Panc1 (cell line): ENCODE results near the gene LRRC46. TPM values are rescaled to one million over a fixed set of nuclear protein-coding genes. Genes with fewer than 3 reads are reported as not detected.

Experiments used
- ATAC-seq: fragments of 200-7000 bp; cut with Tn5 transposase; 2 replicates; pipeline ENCODE4 v1.9.1; 2020; ENCODE audit warnings: mild to moderate bottlenecking, moderate library complexity
- BruUV-seq: library from RNA; stranded (reverse); fragments of 400-500 nt; replicated peaks from 2 replicates; lab custom pipeline; 2021; lab: Mats Ljungman, UMichigan
- CTCF ChIA-PET: fragments of 300-600 bp; sonication (Branson Sonifier 250); formaldehyde crosslinking; loops from one replicate; lab custom pipeline; 2022; ENCODE audit warnings: antibody characterized with exemption; lab: Charles Lee
- POLR2A ChIA-PET: fragments of 300-600 bp; sonication (Branson Sonifier 250); formaldehyde crosslinking; loops from one replicate; lab custom pipeline; 2022; ENCODE audit warnings: antibody characterized with exemption; lab: Charles Lee
- DNase-seq: peaks from one replicate; pipeline ENCODE4 v3.0.0-alpha.2; 2010; ENCODE audit warnings: low read depth, low spot score
- H3K27ac ChIP-seq: 2 replicates; pipeline ENCODE4 v1.5.1; 2011; ENCODE audit warnings: mild to moderate bottlenecking, low read length, inconsistent platforms
- H3K27me3 ChIP-seq: fragments of 200-500 bp; sonication (Bioruptor generic); 2 replicates; pipeline ENCODE4 v1.6.0; 2014; ENCODE audit warnings: low read length, inconsistent platforms; ENCODE audit not compliant: control insufficient read depth, insufficient read depth
- H3K36me3 ChIP-seq: fragments of 200-500 bp; sonication (Bioruptor generic); 2 replicates; pipeline ENCODE4 v1.5.1; 2014; ENCODE audit warnings: inconsistent platforms, mild to moderate bottlenecking, low read length, moderate library complexity; ENCODE audit not compliant: control insufficient read depth, insufficient read depth
- H3K4me1 ChIP-seq: 2 replicates; pipeline ENCODE4 v1.5.1; 2011; ENCODE audit warnings: inconsistent platforms, mild to moderate bottlenecking, low read length, moderate library complexity; ENCODE audit not compliant: control insufficient read depth, insufficient read depth
- H3K4me3 ChIP-seq, 2 experiments: 2 replicates each; pipeline ENCODE4 v1.5.1; 2011 to 2012; ENCODE audit warnings: low read depth in 2 of 2, low read length in 2 of 2, mild to moderate bottlenecking in 2 of 2, inconsistent platforms in 1 of 2, moderate library complexity in 1 of 2
- H3K9me3 ChIP-seq: fragments of 200-500 bp; sonication (Bioruptor generic); 2 replicates; pipeline ENCODE4 v1.5.1; 2014; ENCODE audit warnings: low read depth, mild to moderate bottlenecking, inconsistent platforms, low read length, moderate library complexity; ENCODE audit not compliant: control insufficient read depth, insufficient read depth
- CTCF ChIP-seq: fragments of 450-650 bp; IDR thresholded peaks from 2 replicates; pipeline ENCODE4 v1.5.1; 2017; ENCODE audit warnings: mild to moderate bottlenecking
- POLR2AphosphoS5 ChIP-seq: IDR thresholded peaks from 2 replicates; pipeline ENCODE4 v1.6.1; 2012; ENCODE audit warnings: mild to moderate bottlenecking, low read depth, low read length, moderate library complexity
- SIN3A ChIP-seq: IDR thresholded peaks from 2 replicates; pipeline ENCODE4 v1.6.1; 2012; ENCODE audit warnings: low read depth, mild to moderate bottlenecking, low read length, moderate library complexity, borderline replicate concordance; ENCODE audit not compliant: insufficient read depth
- TCF7L2 ChIP-seq: IDR thresholded peaks from 2 replicates; pipeline ENCODE4 v1.6.1; 2011; ENCODE audit warnings: mild to moderate bottlenecking, low read depth, low read length, inconsistent platforms
- in situ Hi-C: cut with HindIII; loops from 2 replicates; pipeline ENCODE4 v1.10.0; 2016; ENCODE audit warnings: low sequenced_read_pairs, low pct_unique_long_range_greater_than_20kb
- intact Hi-C: fragments of 100-400 bp; cut with micrococcal nuclease; formaldehyde crosslinking; loops from one replicate; pipeline ENCODE4 v1.10.0; 2022; ENCODE audit not compliant: unreplicated experiment
- total RNA-seq: library from RNA; stranded (reverse); gene quantifications from one replicate; pipeline ENCODE4 v1.2.1, GENCODE V29; 2021; ENCODE audit not compliant: unreplicated experiment
- TF ChIP-seq, protein P1 (sequence below), 2 experiments: IDR thresholded peaks; 2 replicates each; pipeline ENCODE4 v1.6.1; 2011 to 2012; ENCODE audit warnings: low read depth in 2 of 2, control low read depth in 1 of 2, low read length in 1 of 2, mild to moderate bottlenecking in 1 of 2, moderate library complexity in 1 of 2; ENCODE audit not compliant: insufficient read depth in 1 of 2

LRRC46 gene
- total RNA-seq, 1 experiment from 2014 or later, result 1.9 TPM

GRCh38 chr17:47811709-47812108, 19.8 kb upstream of the LRRC46 start:
- ChIA-PET POLR2A (no interaction called here), CTCF (no interaction called here)
- DNase-seq (no peak), ATAC-seq (no peak)
- in situ Hi-C loops, result no loop called here
- Histone ChIP-seq H3K4me1 (peaks cover 6% of the 10 kb centered on the region; the same call in 1 of the 2 replicates), H3K27ac (no peak overlapping the region), H3K4me3 (no peak overlapping the region), H3K36me3 (no peaks in the 10 kb centered on the region), H3K27me3 (no peaks in the 10 kb centered on the region), H3K9me3 (no peaks in the 10 kb centered on the region)
- BruUV-seq, result no TSS peak
- intact Hi-C loops, result no loop called here
- no peak for TF ChIP-seq TCF7L2

DNA sequence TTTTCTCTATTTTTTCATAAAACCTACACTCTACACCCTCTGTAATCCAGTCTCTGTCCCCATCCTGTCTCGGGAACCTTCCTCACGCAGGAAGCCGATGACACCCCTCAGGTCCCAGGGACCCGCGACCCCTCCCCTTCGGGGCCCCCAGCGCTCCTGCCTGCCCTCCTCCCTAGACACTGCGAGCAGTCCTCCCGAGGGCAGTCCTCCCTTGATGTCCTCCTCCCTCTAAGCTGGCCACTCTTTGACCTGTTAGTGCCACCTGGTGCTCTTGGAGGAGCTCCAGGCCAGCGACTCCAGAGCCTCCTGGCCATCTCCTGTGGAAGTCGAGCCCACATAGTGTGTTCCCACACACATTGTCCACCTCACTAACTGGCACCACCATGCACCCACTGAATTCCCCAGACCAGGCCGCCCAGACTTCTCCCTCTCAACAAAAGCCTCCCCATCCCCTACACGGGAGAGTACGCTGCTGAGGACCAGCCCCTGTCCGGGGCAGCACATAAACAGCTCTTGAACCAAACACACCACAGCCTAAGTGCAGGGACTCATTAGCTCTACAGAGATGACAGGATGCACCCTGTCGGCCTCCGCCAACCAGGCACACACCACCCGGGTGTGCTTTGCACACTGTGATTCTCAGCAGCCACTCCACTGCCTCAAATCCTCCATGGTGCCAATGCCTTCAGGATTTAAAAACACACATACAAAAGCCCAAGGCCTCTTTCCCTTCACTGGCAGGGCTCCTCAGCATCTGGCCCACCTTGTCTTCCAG, 19.1 kb upstream of the LRRC46 start:
- no peak for ATAC-seq
- no TSS peak for BruUV-seq
- Histone ChIP-seq H3K27ac (no peak overlapping the region), H3K36me3 (no peaks in the 10 kb centered on the region), H3K27me3 (no peaks in the 10 kb centered on the region), H3K9me3 (no peaks in the 10 kb centered on the region), H3K4me1 (peaks cover 6% of the 10 kb centered on the region; the same call in 1 of the 2 replicates), H3K4me3 (no peak overlapping the region)
- TF ChIP-seq, protein P1, sequence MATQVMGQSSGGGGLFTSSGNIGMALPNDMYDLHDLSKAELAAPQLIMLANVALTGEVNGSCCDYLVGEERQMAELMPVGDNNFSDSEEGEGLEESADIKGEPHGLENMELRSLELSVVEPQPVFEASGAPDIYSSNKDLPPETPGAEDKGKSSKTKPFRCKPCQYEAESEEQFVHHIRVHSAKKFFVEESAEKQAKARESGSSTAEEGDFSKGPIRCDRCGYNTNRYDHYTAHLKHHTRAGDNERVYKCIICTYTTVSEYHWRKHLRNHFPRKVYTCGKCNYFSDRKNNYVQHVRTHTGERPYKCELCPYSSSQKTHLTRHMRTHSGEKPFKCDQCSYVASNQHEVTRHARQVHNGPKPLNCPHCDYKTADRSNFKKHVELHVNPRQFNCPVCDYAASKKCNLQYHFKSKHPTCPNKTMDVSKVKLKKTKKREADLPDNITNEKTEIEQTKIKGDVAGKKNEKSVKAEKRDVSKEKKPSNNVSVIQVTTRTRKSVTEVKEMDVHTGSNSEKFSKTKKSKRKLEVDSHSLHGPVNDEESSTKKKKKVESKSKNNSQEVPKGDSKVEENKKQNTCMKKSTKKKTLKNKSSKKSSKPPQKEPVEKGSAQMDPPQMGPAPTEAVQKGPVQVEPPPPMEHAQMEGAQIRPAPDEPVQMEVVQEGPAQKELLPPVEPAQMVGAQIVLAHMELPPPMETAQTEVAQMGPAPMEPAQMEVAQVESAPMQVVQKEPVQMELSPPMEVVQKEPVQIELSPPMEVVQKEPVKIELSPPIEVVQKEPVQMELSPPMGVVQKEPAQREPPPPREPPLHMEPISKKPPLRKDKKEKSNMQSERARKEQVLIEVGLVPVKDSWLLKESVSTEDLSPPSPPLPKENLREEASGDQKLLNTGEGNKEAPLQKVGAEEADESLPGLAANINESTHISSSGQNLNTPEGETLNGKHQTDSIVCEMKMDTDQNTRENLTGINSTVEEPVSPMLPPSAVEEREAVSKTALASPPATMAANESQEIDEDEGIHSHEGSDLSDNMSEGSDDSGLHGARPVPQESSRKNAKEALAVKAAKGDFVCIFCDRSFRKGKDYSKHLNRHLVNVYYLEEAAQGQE (IDR thresholded peaks at IDR 0.05; ENCODE audit: insufficient read depth in 1 of 2, low read depth in 2 of 2, low read length in 1 of 2), result no peak
- TF ChIP-seq SIN3A (no peak), TCF7L2 (no peak), POLR2AphosphoS5 (no peak), CTCF (no peak)
- DNase-seq, result no peak
- CTCF ChIA-PET, result no interaction called here
- POLR2A ChIA-PET, result no interaction called here
- in situ Hi-C loops (no loop called here), intact Hi-C loops (no loop called here)

GRCh38 chr17:47813077-47813476, 18.4 kb upstream of the LRRC46 start:
- TF ChIP-seq, protein P1 (IDR thresholded peaks at IDR 0.05; ENCODE audit: insufficient read depth in 1 of 2, low read depth in 2 of 2, low read length in 1 of 2), result no peak
- no peak for TF ChIP-seq TCF7L2
- TF ChIP-seq POLR2AphosphoS5, result no peak
- TF ChIP-seq SIN3A, result no peak
- no peak for TF ChIP-seq CTCF
- intact Hi-C loops, result no loop called here
- Histone ChIP-seq H3K36me3 (no peaks in the 10 kb centered on the region), H3K9me3 (no peaks in the 10 kb centered on the region), H3K27me3 (no peaks in the 10 kb centered on the region), H3K4me3 (no peak overlapping the region), H3K27ac (no peak overlapping the region), H3K4me1 (peaks cover 6% of the 10 kb centered on the region; the same call in 1 of the 2 replicates)
- CTCF ChIA-PET, result no interaction called here
- ATAC-seq (no peak), DNase-seq (no peak)
- no TSS peak for BruUV-seq
- POLR2A ChIA-PET, result no interaction called here
- in situ Hi-C loops, result no loop called here
